ENCODE results near the gene BMPR1B.

Gene BMPR1B

GRCh38 chr4:95004912-95005311 is 247.2 kb downstream of the BMPR1B start:
- no peak overlapping the region for H3K27ac ChIP-seq (replicated peaks; ENCODE audit: low read length)
- H3K27me3 ChIP-seq (ENCODE audit: control insufficient read depth in 3 of 3, insufficient read depth in 3 of 3, low read depth in 1 of 3, low read length in 3 of 3) = no peaks in the 10 kb centered on the region
- no peak overlapping the region for H2AFZ ChIP-seq (ENCODE audit: low read length)
- no peak overlapping the region for H4K91ac ChIP-seq (ENCODE audit: low read depth, low read length, poor library complexity)
- no peaks in the 10 kb centered on the region for H3K9me3 ChIP-seq (replicated peaks in 1 of 2; ENCODE audit: control insufficient read depth in 2 of 2, insufficient read depth in 1 of 2, low read depth in 1 of 2, low read length in 2 of 2)
- no peaks in the 10 kb centered on the region for H3K36me3 ChIP-seq (replicated peaks in 1 of 2; ENCODE audit: control insufficient read depth in 2 of 2, insufficient read depth in 2 of 2, low read length in 2 of 2)
- no peak overlapping the region for H3K18ac ChIP-seq (ENCODE audit: low read length)
- no peak for DNase-seq (ENCODE audit: low spot score)
- no peak overlapping the region for H2AK5ac ChIP-seq (ENCODE audit: low read depth, low read length)
- no peaks in the 10 kb centered on the region for H3K4me1 ChIP-seq (ENCODE audit: control insufficient read depth in 2 of 2, insufficient read depth in 1 of 2, low read depth in 1 of 2, low read length in 2 of 2)
- H2BK120ac ChIP-seq (ENCODE audit: low read depth, low read length) = no peak overlapping the region
- no peak overlapping the region for H3K4ac ChIP-seq (ENCODE audit: low read length)
- H2BK12ac ChIP-seq (ENCODE audit: low read length) = no peak overlapping the region
- no peak overlapping the region for H3K9ac ChIP-seq (ENCODE audit: low read depth, low read length, poor library complexity)
- H3K79me1 ChIP-seq (ENCODE audit: low read depth, low read length) = no peaks in the 10 kb centered on the region
- no peak overlapping the region for H3K4me2 ChIP-seq (ENCODE audit: insufficient read depth, low read length, poor library complexity, severe bottlenecking)
- H3K23ac ChIP-seq (ENCODE audit: low read depth, low read length, poor library complexity) = no peak overlapping the region
- no peak overlapping the region for H3K4me3 ChIP-seq (ENCODE audit: low read length in 2 of 2)
- H3K14ac ChIP-seq (ENCODE audit: low read length) = no peak overlapping the region
- no peak overlapping the region for H4K8ac ChIP-seq (ENCODE audit: low read depth, low read length)
- no peak overlapping the region for H2BK5ac ChIP-seq (ENCODE audit: low read length)
- H2BK15ac ChIP-seq (ENCODE audit: low read length) = no peak overlapping the region

- no peaks in the 10 kb centered on the region for H3K4me1 ChIP-seq (ENCODE audit: control insufficient read depth in 2 of 2, insufficient read depth in 1 of 2, low read depth in 1 of 2, low read length in 2 of 2)
- no peak overlapping the region for H2BK120ac ChIP-seq (ENCODE audit: low read depth, low read length)
Observed at GRCh38 chr4:95007998-95008397, 250.2 kb downstream of the BMPR1B start.

GRCh38 chr4:95013236-95013635 is 255.5 kb downstream of the BMPR1B start:
- no peaks in the 10 kb centered on the region for H3K9me3 ChIP-seq (replicated peaks in 1 of 2; ENCODE audit: control insufficient read depth in 2 of 2, insufficient read depth in 1 of 2, low read depth in 1 of 2, low read length in 2 of 2)
- H3K27ac ChIP-seq (replicated peaks; ENCODE audit: low read length) = no peak overlapping the region
- no CpG with 5 or more reads among the region's 2 CpGs for WGBS, 2 donors (ENCODE audit: extremely low coverage in 2 of 2, insufficient read length in 2 of 2, insufficient replicate concordance in 1 of 2)
- H3K18ac ChIP-seq (ENCODE audit: low read length) = no peak overlapping the region
- H3K79me1 ChIP-seq (ENCODE audit: low read depth, low read length) = no peaks in the 10 kb centered on the region
- H2BK15ac ChIP-seq (ENCODE audit: low read length) = no peak overlapping the region
- no peak overlapping the region for H4K91ac ChIP-seq (ENCODE audit: low read depth, low read length, poor library complexity)
- H2AK5ac ChIP-seq (ENCODE audit: low read depth, low read length) = no peak overlapping the region
- H2AFZ ChIP-seq (ENCODE audit: low read length) = no peak overlapping the region
- H3K9ac ChIP-seq (ENCODE audit: low read depth, low read length, poor library complexity) = no peak overlapping the region
- no peak for DNase-seq (ENCODE audit: low spot score)
- no peak overlapping the region for H3K23ac ChIP-seq (ENCODE audit: low read depth, low read length, poor library complexity)
- no peak overlapping the region for H2BK5ac ChIP-seq (ENCODE audit: low read length)
- H3K4me3 ChIP-seq (ENCODE audit: low read length in 2 of 2) = no peak overlapping the region
- H4K8ac ChIP-seq (ENCODE audit: low read depth, low read length) = no peak overlapping the region
- no peak overlapping the region for H2BK120ac ChIP-seq (ENCODE audit: low read depth, low read length)
- no peak overlapping the region for H3K4me2 ChIP-seq (ENCODE audit: insufficient read depth, low read length, poor library complexity, severe bottlenecking)
- no peaks in the 10 kb centered on the region for H3K27me3 ChIP-seq (ENCODE audit: control insufficient read depth in 3 of 3, insufficient read depth in 3 of 3, low read depth in 1 of 3, low read length in 3 of 3)
- H3K4ac ChIP-seq (ENCODE audit: low read length) = no peak overlapping the region
- H3K36me3 ChIP-seq (replicated peaks in 1 of 2; ENCODE audit: control insufficient read depth in 2 of 2, insufficient read depth in 2 of 2, low read length in 2 of 2) = no peaks in the 10 kb centered on the region
- no peaks in the 10 kb centered on the region for H3K4me1 ChIP-seq (ENCODE audit: control insufficient read depth in 2 of 2, insufficient read depth in 1 of 2, low read depth in 1 of 2, low read length in 2 of 2)
- no peak overlapping the region for H2BK12ac ChIP-seq (ENCODE audit: low read length)
- no peak overlapping the region for H3K14ac ChIP-seq (ENCODE audit: low read length)

More at GRCh38 chr4:95007998-95008397, 250.2 kb downstream of the BMPR1B start:
- DNase-seq (ENCODE audit: low spot score) = no peak
- Histone ChIP-seq H3K14ac (ENCODE audit: low read length) (no peak overlapping the region), H3K79me1 (ENCODE audit: low read depth, low read length) (no peaks in the 10 kb centered on the region), H2BK15ac (ENCODE audit: low read length) (no peak overlapping the region), H3K27ac (replicated peaks; ENCODE audit: low read length) (no peak overlapping the region), H3K4me3 (ENCODE audit: low read length in 2 of 2) (no peak overlapping the region), H2AFZ (ENCODE audit: low read length) (no peak overlapping the region), H3K9me3 (replicated peaks in 1 of 2; ENCODE audit: control insufficient read depth in 2 of 2, insufficient read depth in 1 of 2, low read depth in 1 of 2, low read length in 2 of 2) (no peaks in the 10 kb centered on the region), H2BK5ac (ENCODE audit: low read length) (no peak overlapping the region), H3K4ac (ENCODE audit: low read length) (no peak overlapping the region), H3K9ac (ENCODE audit: low read depth, low read length, poor library complexity) (no peak overlapping the region), H3K36me3 (replicated peaks in 1 of 2; ENCODE audit: control insufficient read depth in 2 of 2, insufficient read depth in 2 of 2, low read length in 2 of 2) (no peaks in the 10 kb centered on the region), H2BK12ac (ENCODE audit: low read length) (no peak overlapping the region), H4K8ac (ENCODE audit: low read depth, low read length) (no peak overlapping the region), H4K91ac (ENCODE audit: low read depth, low read length, poor library complexity) (no peak overlapping the region), H3K27me3 (ENCODE audit: control insufficient read depth in 3 of 3, insufficient read depth in 3 of 3, low read depth in 1 of 3, low read length in 3 of 3) (no peaks in the 10 kb centered on the region), H2AK5ac (ENCODE audit: low read depth, low read length) (no peak overlapping the region), H3K18ac (ENCODE audit: low read length) (no peak overlapping the region), H3K4me2 (ENCODE audit: insufficient read depth, low read length, poor library complexity, severe bottlenecking) (no peak overlapping the region), H3K23ac (ENCODE audit: low read depth, low read length, poor library complexity) (no peak overlapping the region)
- no CpG with 5 or more reads among the region's 3 CpGs for WGBS, 2 donors (ENCODE audit: extremely low coverage in 2 of 2, insufficient read length in 2 of 2, insufficient replicate concordance in 1 of 2)

- WGBS, 2 donors (ENCODE audit: extremely low coverage in 2 of 2, insufficient read length in 2 of 2, insufficient replicate concordance in 1 of 2) = no CpG with 5 or more reads among the region's 1 CpG
- Histone ChIP-seq H2AFZ (ENCODE audit: low read length) (no peak overlapping the region), H4K8ac (ENCODE audit: low read depth, low read length) (no peak overlapping the region)
Observed at GRCh38 chr4:95014068-95014467, 256.3 kb downstream of the BMPR1B start.

More at GRCh38 chr4:95014068-95014467, 256.3 kb downstream of the BMPR1B start:
- H3K14ac ChIP-seq (ENCODE audit: low read length) = no peak overlapping the region
- no peak overlapping the region for H3K23ac ChIP-seq (ENCODE audit: low read depth, low read length, poor library complexity)
- H3K4ac ChIP-seq (ENCODE audit: low read length) = no peak overlapping the region
- H2BK120ac ChIP-seq (ENCODE audit: low read depth, low read length) = no peak overlapping the region
- no peak overlapping the region for H2BK15ac ChIP-seq (ENCODE audit: low read length)
- H3K79me1 ChIP-seq (ENCODE audit: low read depth, low read length) = no peaks in the 10 kb centered on the region
- no peak for DNase-seq (ENCODE audit: low spot score)
- H2BK5ac ChIP-seq (ENCODE audit: low read length) = no peak overlapping the region
- H3K27me3 ChIP-seq (ENCODE audit: control insufficient read depth in 3 of 3, insufficient read depth in 3 of 3, low read depth in 1 of 3, low read length in 3 of 3) = no peaks in the 10 kb centered on the region
- H3K4me1 ChIP-seq (ENCODE audit: control insufficient read depth in 2 of 2, insufficient read depth in 1 of 2, low read depth in 1 of 2, low read length in 2 of 2) = peaks cover 0 to 3% of the 10 kb centered on the region in 2 donors
- H3K4me3 ChIP-seq (ENCODE audit: low read length in 2 of 2) = no peak overlapping the region
- no peak overlapping the region for H3K18ac ChIP-seq (ENCODE audit: low read length)
- H3K9me3 ChIP-seq (replicated peaks in 1 of 2; ENCODE audit: control insufficient read depth in 2 of 2, insufficient read depth in 1 of 2, low read depth in 1 of 2, low read length in 2 of 2) = no peaks in the 10 kb centered on the region
- no peak overlapping the region for H4K91ac ChIP-seq (ENCODE audit: low read depth, low read length, poor library complexity)
- no peak overlapping the region for H3K4me2 ChIP-seq (ENCODE audit: insufficient read depth, low read length, poor library complexity, severe bottlenecking)
- H3K27ac ChIP-seq (replicated peaks; ENCODE audit: low read length) = no peak overlapping the region
- no peaks in the 10 kb centered on the region for H3K36me3 ChIP-seq (replicated peaks in 1 of 2; ENCODE audit: control insufficient read depth in 2 of 2, insufficient read depth in 2 of 2, low read length in 2 of 2)
- no peak overlapping the region for H2BK12ac ChIP-seq (ENCODE audit: low read length)
- no peak overlapping the region for H2AK5ac ChIP-seq (ENCODE audit: low read depth, low read length)
- H3K9ac ChIP-seq (ENCODE audit: low read depth, low read length, poor library complexity) = no peak overlapping the region
